ENCODE data around the gene PPM1E.
"Not testable (repeated sequence)": the region's sequence is repeated elsewhere in the genome, so short reads cannot be mapped to it uniquely, and the experiment has no call there.

Gene PPM1E

GRCh38 chr17:58730937-58731336 is 24.7 kb upstream of the PPM1E start:
- DNase-seq (ENCODE audit: insufficient read length, low spot score), result no peak
- no peak for FAIRE-seq

GRCh38 chr17:58734040-58734439 is 21.6 kb upstream of the PPM1E start:
- FAIRE-seq (no peak), DNase-seq (ENCODE audit: insufficient read length, low spot score) (no peak)
- TF ChIP-seq CTCF (IDR thresholded peaks at IDR 0.05; ENCODE audit: insufficient read depth, missing control alignments), result no peak

More at GRCh38 chr17:58730937-58731336, 24.7 kb upstream of the PPM1E start:
- no peak for TF ChIP-seq CTCF (IDR thresholded peaks at IDR 0.05; ENCODE audit: insufficient read depth, missing control alignments)

- FAIRE-seq (no peak), DNase-seq (ENCODE audit: insufficient read length, low spot score) (no peak)
- TF ChIP-seq CTCF (IDR thresholded peaks at IDR 0.05; ENCODE audit: insufficient read depth, missing control alignments), result no peak
These were observed 20.8 kb upstream of the PPM1E start for GRCh38 chr17:58734811-58735210.

DNA sequence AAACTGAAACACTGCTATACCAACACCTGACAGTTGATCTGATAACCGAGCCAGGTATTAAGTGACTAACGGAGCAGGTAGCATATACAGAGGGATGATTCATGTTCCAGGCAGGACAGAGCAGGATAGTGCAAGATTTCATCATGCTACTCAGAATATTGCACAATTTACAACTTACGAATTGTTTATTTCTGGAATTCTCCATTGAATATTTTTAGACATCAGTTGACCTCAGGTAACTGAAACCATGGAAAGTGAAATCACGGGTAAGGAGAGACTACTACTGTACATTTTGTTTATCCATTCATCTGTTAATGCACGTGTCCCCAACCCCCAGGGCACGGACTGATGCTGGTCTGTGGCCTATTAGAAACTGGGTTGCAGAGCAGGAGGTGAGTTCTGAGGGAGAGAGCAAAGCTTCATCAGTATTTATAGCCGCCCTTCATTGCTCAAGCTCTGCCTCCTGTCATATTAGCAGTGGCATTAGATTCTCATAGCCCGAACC is 14.5 kb upstream of the PPM1E start:
- FAIRE-seq, result no peak
- no peak for TF ChIP-seq CTCF (IDR thresholded peaks at IDR 0.05; ENCODE audit: insufficient read depth, missing control alignments)
- no peak for DNase-seq (ENCODE audit: insufficient read length, low spot score)

DNA sequence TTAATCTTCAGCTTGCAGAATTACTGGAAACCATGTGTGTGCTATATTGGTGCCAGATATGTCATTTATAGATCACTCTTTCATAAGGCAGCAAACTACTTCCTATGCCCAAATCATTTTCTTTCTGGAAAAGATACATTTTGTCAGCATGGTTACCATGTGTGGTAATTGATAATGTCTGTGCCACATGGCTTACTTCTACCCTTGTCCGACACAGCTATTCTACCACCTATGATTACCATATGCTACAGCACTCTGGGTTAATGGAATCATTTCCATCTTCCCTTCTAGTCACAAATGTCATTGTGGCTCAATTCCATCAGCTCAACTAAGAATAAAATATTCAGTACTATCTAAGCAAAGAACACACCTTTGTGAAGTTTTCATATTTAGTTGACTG is 8.0 kb upstream of the PPM1E start:
- FAIRE-seq (no peak), DNase-seq (ENCODE audit: insufficient read length, low spot score) (no peak)
- no peak for TF ChIP-seq CTCF (IDR thresholded peaks at IDR 0.05; ENCODE audit: insufficient read depth, missing control alignments)

DNA sequence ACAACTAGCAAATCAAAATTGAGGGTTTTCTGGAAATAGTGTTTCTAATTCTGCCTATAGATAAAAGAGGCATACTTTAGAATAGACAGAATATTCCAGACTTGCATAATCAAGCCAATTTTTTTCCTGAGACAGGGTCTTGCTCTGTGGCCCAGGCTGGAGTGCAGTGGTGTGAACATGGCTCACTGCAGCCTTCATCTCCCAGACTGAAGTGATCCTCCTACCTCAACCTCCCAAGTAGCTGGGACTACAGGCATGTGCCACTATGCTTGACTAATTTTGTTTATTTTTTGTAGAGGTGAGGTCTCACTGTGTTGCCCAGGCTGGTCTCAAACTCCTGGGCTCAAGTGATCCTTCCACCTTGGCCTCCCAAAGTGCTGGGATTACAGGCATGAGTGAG is 6.0 kb upstream of the PPM1E start:
- FAIRE-seq; DNase-seq (ENCODE audit: insufficient read length, low spot score): not testable (repeated sequence)

DNA sequence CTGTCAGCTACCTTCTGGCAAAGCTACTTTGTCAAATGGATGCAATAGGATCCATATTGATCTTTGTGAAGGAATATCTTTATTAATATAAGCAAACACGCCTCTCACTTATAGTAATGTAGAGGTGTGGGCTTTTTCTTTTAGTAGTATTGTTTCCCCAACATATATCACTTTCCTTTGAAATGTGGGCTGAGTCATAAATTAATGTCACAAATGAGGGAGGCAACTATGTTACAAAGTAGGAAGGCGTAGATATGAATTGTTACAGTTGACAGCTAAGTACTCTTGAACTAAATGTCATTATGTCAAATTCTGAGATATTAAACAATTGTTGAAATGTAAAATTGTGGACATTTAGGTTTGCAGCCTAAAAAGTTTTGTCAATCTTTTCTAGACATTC is 2.6 kb upstream of the PPM1E start:
- FAIRE-seq (no peak), DNase-seq (ENCODE audit: insufficient read length, low spot score) (no peak)
- TF ChIP-seq CTCF (IDR thresholded peaks at IDR 0.05; ENCODE audit: insufficient read depth, missing control alignments), result no peak

GRCh38 chr17:58755269-58755576 is 431 bp upstream of the PPM1E start:
- DNase-seq (ENCODE audit: insufficient read length, low spot score) (no peak), FAIRE-seq (no peak)
- TF ChIP-seq CTCF (IDR thresholded peaks at IDR 0.05; ENCODE audit: insufficient read depth, missing control alignments), result no peak

All from D721Med (cell line).